PC-3 (cell line): ENCODE data around the gene ZWILCH. TPM values are rescaled to one million over a fixed set of nuclear protein-coding genes. Genes with fewer than 3 reads are reported as not detected.

ENCODE experiments used
- ATAC-seq: fragments of 200-7000 bp; cut with Tn5 transposase; 2 replicates; pipeline ENCODE4 v1.9.1; 2020; ENCODE audit warnings: mild to moderate bottlenecking, moderate library complexity
- BruUV-seq: library from RNA; stranded (reverse); fragments of 400-500 nt; replicated peaks from 2 replicates; lab custom pipeline; 2021; lab: Mats Ljungman, UMichigan
- CTCF ChIA-PET: fragments of 300-600 bp; sonication (Branson Sonifier 250); formaldehyde crosslinking; loops from one replicate; lab custom pipeline; 2022; ENCODE audit warnings: antibody characterized with exemption; lab: Charles Lee
- POLR2A ChIA-PET: fragments of 300-600 bp; sonication (Branson Sonifier 250); formaldehyde crosslinking; loops from one replicate; lab custom pipeline; 2022; ENCODE audit warnings: antibody characterized with exemption; ENCODE audit not compliant: unreplicated experiment; lab: Charles Lee
- DNase-seq: peaks from one replicate; pipeline ENCODE4 v3.0.0-alpha.2; 2015
- H2AFZ ChIP-seq: fragments of 300-600 bp; sonication (generic); 2 replicates; pipeline ENCODE4 v1.6.0; 2016; ENCODE audit warnings: antibody characterized with exemption, low read length
- H3F3A ChIP-seq: fragments of 300-600 bp; sonication (generic); one replicate; pipeline ENCODE4 v1.6.0; 2017; ENCODE audit warnings: antibody characterized with exemption, low read length, control low read depth, mild to moderate bottlenecking; ENCODE audit not compliant: unreplicated experiment
- H3K27ac ChIP-seq: fragments of 300-600 bp; sonication (generic); 2 replicates; pipeline ENCODE4 v1.5.1; 2016; ENCODE audit warnings: mild to moderate bottlenecking, low read length
- H3K27me3 ChIP-seq: fragments of 300-600 bp; sonication (generic); 2 replicates; pipeline ENCODE4 v1.6.1; 2016; ENCODE audit warnings: low read length, mixed read lengths
- H3K36me3 ChIP-seq: fragments of 300-600 bp; sonication (generic); 2 replicates; pipeline ENCODE4 v1.6.1; 2016; ENCODE audit warnings: low read depth, mixed run types, low read length, mixed read lengths
- H3K4me1 ChIP-seq: fragments of 300-600 bp; sonication (generic); 2 replicates; pipeline ENCODE4 v1.5.1; 2016; ENCODE audit warnings: low read length; ENCODE audit not compliant: insufficient read depth
- H3K4me2 ChIP-seq: fragments of 300-600 bp; sonication (generic); 2 replicates; pipeline ENCODE4 v1.6.0; 2016; ENCODE audit warnings: low read length
- H3K4me3 ChIP-seq: fragments of 300-600 bp; sonication (generic); 2 replicates; pipeline ENCODE4 v1.5.1; 2016; ENCODE audit warnings: mild to moderate bottlenecking, low read length, mixed read lengths
- H3K79me2 ChIP-seq: fragments of 300-600 bp; sonication (generic); 2 replicates; pipeline ENCODE4 v1.6.1; 2017; ENCODE audit warnings: low read length, mixed read lengths
- H3K9ac ChIP-seq: fragments of 300-600 bp; sonication (generic); 2 replicates; pipeline ENCODE4 v1.6.0; 2016; ENCODE audit warnings: mild to moderate bottlenecking, low read length
- H3K9me2 ChIP-seq: fragments of 300-600 bp; sonication (generic); replicated peaks from 2 replicates; pipeline ENCODE4 v1.6.1; 2016; ENCODE audit warnings: mixed run types, low read length, mixed read lengths
- H3K9me3 ChIP-seq: fragments of 300-600 bp; sonication (generic); 2 replicates; pipeline ENCODE4 v1.6.1; 2016; ENCODE audit warnings: low read length, mixed read lengths
- H4K20me1 ChIP-seq: fragments of 300-600 bp; sonication (generic); 2 replicates; pipeline ENCODE4 v1.6.1; 2016; ENCODE audit warnings: low read length, mixed read lengths
- EZH2 ChIP-seq: fragments of 300-600 bp; sonication (generic); IDR thresholded peaks from one replicate; pipeline ENCODE4 v1.6.1; 2017; ENCODE audit warnings: antibody characterized with exemption, mild to moderate bottlenecking, low read length; ENCODE audit not compliant: unreplicated experiment
- EZH2phosphoT487 ChIP-seq: fragments of 300-600 bp; sonication (generic); IDR thresholded peaks from 2 replicates; pipeline ENCODE4 v1.6.1; 2018; ENCODE audit warnings: mild to moderate bottlenecking, antibody characterized with exemption, low read length, borderline replicate concordance
- intact Hi-C: fragments of 100-400 bp; cut with micrococcal nuclease; formaldehyde crosslinking; loops from 2 replicates; pipeline ENCODE4 v1.9.0; 2023
- total RNA-seq: library from RNA; depleted of rRNA; stranded (reverse); fragments of >200 nt; gene quantifications from 2 replicates; pipeline ENCODE4 v1.2.3, GENCODE V29; 2014
- TF ChIP-seq, protein P1 (sequence below): fragments of 300-600 bp; sonication (generic); conservative IDR thresholded peaks from 2 replicates; pipeline ENCODE4 v1.5.1; 2017; ENCODE audit warnings: antibody characterized with exemption, low read depth, mild to moderate bottlenecking, low read length

The ZWILCH gene
- total RNA-seq, 1 experiment from 2014 or later: 18.1 TPM

DNA sequence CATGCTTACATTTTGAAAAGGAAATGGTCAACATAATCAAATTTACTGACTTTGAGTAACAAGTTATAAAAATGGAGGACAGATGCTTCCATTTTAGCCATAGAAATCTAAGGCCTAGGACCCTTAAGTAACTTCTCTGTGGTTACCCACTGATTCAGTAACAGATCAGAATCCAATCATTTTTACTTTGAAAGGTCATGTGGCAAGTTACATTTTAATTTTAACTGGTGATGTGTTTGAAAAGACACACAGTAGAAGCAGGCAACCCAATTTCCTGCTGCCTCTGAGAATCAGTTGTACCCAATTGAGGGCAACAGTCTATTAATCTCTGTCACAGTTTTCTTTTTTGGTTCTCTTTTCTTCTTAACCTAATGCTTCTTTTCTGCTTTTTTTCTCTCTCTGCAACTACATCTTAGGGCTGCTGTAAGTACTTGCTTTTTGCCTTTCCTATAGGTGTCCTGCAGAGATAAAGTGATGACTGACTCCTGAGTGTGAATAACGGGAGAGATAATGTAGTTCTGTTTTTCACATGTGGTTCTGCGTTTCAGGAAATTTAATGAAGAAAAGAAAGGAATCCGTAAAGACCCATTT is 3.3 kb downstream of the ZWILCH start:
- Histone ChIP-seq H3K9me3 (no peaks in the 10 kb centered on the region), H4K20me1 (peaks cover 10% of the 10 kb centered on the region), H3K9me2 (no peaks in the 10 kb centered on the region), H3K4me1 (no peaks in the 10 kb centered on the region), H3K36me3 (peaks cover 9% of the 10 kb centered on the region), H3K79me2 (peaks cover 53% of the 10 kb centered on the region), H3K27me3 (no peaks in the 10 kb centered on the region), H3K4me3 (no peak overlapping the region), H3K9ac (no peak overlapping the region), H3K27ac (no peak overlapping the region), H3F3A (no peaks in the 10 kb centered on the region), H2AFZ (no peak overlapping the region), H3K4me2 (no peak overlapping the region)
- ChIA-PET CTCF (no interaction called here), POLR2A (no interaction called here)
- no TSS peak for BruUV-seq
- intact Hi-C loops: loop anchor here (10.0 kb wide), 1 partner anchor 214 kb away; the partner anchor contains the start of gene DIS3L
- DNase-seq: no peak
- TF ChIP-seq, protein P1, sequence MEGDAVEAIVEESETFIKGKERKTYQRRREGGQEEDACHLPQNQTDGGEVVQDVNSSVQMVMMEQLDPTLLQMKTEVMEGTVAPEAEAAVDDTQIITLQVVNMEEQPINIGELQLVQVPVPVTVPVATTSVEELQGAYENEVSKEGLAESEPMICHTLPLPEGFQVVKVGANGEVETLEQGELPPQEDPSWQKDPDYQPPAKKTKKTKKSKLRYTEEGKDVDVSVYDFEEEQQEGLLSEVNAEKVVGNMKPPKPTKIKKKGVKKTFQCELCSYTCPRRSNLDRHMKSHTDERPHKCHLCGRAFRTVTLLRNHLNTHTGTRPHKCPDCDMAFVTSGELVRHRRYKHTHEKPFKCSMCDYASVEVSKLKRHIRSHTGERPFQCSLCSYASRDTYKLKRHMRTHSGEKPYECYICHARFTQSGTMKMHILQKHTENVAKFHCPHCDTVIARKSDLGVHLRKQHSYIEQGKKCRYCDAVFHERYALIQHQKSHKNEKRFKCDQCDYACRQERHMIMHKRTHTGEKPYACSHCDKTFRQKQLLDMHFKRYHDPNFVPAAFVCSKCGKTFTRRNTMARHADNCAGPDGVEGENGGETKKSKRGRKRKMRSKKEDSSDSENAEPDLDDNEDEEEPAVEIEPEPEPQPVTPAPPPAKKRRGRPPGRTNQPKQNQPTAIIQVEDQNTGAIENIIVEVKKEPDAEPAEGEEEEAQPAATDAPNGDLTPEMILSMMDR: no peak
- TF ChIP-seq EZH2phosphoT487 (no peak), EZH2 (no peak)
- ATAC-seq: no peak

DNA sequence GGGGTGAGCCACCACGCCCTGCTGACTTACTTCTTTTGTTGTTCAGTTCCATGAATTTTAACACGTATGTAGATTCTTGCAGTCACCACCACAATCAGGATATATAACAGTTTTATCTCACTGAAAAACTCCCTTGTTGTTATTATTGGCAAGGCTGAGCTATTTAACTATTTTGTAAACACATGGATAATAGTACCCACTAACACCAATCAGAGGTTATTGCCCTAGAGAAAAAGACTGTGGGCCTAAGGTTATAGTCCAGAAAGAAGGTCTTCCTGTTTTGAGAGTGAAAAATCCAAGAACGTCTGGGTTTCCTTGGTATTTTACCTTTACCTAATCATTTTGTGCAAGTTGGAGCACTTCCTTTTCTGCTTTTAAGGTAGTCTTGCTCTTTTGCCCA is 9.5 kb downstream of the ZWILCH start:
- POLR2A ChIA-PET: no interaction called here
- Histone ChIP-seq H3K4me3 (no peak overlapping the region), H4K20me1 (no peaks in the 10 kb centered on the region), H3K79me2 (no peaks in the 10 kb centered on the region), H3F3A (no peaks in the 10 kb centered on the region), H3K9me3 (no peaks in the 10 kb centered on the region), H3K9ac (no peak overlapping the region), H3K36me3 (peaks cover 11% of the 10 kb centered on the region), H2AFZ (no peak overlapping the region), H3K27me3 (no peaks in the 10 kb centered on the region), H3K4me2 (no peak overlapping the region), H3K9me2 (no peaks in the 10 kb centered on the region), H3K4me1 (peaks cover 18% of the 10 kb centered on the region), H3K27ac (no peak overlapping the region)
- DNase-seq: no peak
- CTCF ChIA-PET: no interaction called here
- no peak for ATAC-seq
- intact Hi-C loops: no loop called here
- TF ChIP-seq, protein P1: no peak
- no TSS peak for BruUV-seq

DNA sequence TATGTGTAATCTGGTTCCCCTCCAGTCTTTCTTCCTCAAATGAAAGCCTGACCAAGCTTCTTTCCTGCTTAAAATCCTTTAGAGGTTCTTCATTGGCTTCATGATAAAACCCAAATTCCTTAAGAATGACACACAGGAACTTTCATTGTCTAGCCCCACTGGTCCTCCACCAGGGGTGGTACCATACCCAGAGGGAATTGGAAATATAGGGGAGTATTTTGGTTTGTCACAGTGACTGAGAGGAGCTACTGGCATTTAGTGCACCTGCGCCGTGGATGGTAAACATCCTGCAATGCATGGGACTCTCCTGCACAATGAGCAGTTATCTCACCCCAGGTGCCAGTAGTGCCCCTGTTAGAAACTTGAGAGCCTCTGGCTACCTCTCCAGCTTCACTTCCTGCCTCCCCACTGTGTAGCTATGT is 10.8 kb downstream of the ZWILCH start:
- ATAC-seq (peak; percentile 90), DNase-seq (peak; percentile 74)
- peaks cover 19% of the 10 kb centered on the region for H3K36me3 ChIP-seq
- POLR2A ChIA-PET: interaction anchor here (0.6 to 0.7 kb wide), 2 partner anchors 10 to 57 kb away, joined by 3 to 4 read pairs; no protein-coding TSS in a partner anchor
- H3K27ac ChIP-seq: no peak overlapping the region
- H2AFZ ChIP-seq: no peak overlapping the region
- H3K27me3 ChIP-seq: no peaks in the 10 kb centered on the region
- intact Hi-C loops: no loop called here
- peaks cover 18% of the 10 kb centered on the region for H3K4me1 ChIP-seq
- no peaks in the 10 kb centered on the region for H4K20me1 ChIP-seq
- TF ChIP-seq EZH2 (no peak), EZH2phosphoT487 (no peak)
- TF ChIP-seq, protein P1: no peak
- H3K79me2 ChIP-seq: no peaks in the 10 kb centered on the region
- CTCF ChIA-PET: no interaction called here
- H3K9me3 ChIP-seq: no peaks in the 10 kb centered on the region
- no TSS peak for BruUV-seq
- H3K4me3 ChIP-seq: no peak overlapping the region
- no peaks in the 10 kb centered on the region for H3F3A ChIP-seq
- no peaks in the 10 kb centered on the region for H3K9me2 ChIP-seq
- H3K4me2 ChIP-seq: peak overlapping the region; percentile 25; the same call in 1 of the 2 replicates
- no peak overlapping the region for H3K9ac ChIP-seq
